AG20443 (cell line): ENCODE measurements around the gene TMSB10.
A peak's percentile ranks its signal among the peaks of the same experiment; 100 is the strongest.
"Not testable (repeated sequence)": the region's sequence is repeated elsewhere in the genome, so short reads cannot be mapped to it uniquely, and the experiment has no call there.

Experiments
- DNase-seq: peaks from one replicate; pipeline ENCODE4 v3.0.0; 2012; ENCODE audit warnings: low spot score, mixed read lengths

The TMSB10 gene

GRCh38 chr2:84939426-84940087, 34.1 kb downstream of the TMSB10 start:
- no peak for DNase-seq

- DNase-seq: no peak
Measured at GRCh38 chr2:84940088-84940470, 34.6 kb downstream of the TMSB10 start.

- DNase-seq: no peak
Measured at GRCh38 chr2:84940831-84941412, 35.5 kb downstream of the TMSB10 start.

DNA sequence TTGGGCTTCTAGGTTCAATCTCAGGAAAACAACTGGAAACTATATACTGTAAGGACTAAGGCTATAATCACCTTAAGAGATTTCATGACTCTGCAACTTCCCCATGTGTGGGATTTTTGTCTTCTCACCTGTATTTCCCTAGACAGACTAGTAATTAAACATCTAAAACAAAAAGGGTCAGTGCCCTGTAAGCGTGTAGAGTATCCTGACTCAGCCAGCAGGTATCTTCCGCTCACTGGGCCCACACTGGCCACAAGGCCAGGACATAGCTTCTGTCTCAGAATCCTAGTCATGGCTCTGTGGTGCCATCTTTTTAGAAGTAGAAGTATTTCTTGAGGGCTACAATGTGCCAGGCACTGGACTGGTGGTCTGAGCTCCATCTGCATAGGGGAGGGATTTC, 36.7 kb downstream of the TMSB10 start:
- DNase-seq: no peak

DNA sequence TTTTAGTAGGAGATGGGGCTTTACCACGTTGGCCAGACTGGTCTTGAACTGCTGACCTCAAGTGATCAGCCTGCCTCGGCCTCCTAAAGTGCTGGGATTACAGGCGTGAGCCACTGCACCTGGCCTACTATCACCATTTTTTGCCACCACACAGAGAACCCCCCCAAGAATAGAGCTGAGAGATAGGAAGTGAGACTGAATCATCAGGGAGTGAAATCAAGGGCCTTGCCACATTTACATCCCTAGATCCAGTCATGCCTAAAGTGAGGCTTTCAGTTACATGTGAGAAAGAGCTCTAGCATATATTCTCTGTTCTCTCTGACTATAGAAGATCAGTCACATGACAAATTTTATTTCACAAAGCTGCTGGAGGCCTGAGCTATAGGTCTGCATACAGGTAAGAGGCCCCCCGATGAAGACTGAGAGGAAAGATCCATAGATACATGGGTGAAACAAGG, 37.5 kb downstream of the TMSB10 start:
- peak; percentile 31 for DNase-seq

DNA sequence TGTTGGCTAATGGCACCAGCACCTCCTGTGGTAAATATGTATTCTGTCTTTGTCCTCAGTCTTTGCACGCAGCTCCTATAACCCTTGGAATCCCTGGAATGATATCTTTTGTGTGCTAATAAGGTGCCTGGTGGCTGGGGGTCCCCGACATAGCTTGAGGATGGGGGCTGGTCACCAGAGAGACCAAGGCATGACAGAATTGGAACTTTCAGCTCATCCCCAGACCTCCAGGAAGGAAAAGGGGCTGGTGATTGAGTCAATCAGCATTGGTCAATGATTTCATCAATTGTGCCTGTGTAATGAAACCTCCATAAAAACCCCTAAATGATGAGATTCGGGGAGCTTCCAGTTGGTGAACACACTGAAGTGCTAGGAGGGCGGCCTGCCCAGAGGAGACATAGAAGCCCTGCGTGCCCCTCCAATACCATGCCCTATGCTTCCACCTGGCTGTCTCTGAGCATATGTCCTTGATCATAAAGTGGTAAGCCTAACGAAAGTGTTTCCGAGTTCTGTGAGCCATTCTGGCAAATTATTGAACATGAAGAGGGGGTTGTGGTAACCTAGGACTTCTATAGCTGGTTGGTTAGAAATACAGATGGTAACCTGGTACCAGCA, 38.9 kb downstream of the TMSB10 start:
- no peak for DNase-seq

GRCh38 chr2:84945838-84946203, 40.4 kb downstream of the TMSB10 start:
- DNase-seq: not testable (repeated sequence)

- DNase-seq: peak; percentile 78
Measured at GRCh38 chr2:84946204-84947009, 41.0 kb downstream of the TMSB10 start.

- no peak for DNase-seq
Measured at GRCh38 chr2:84947010-84947593, 41.6 kb downstream of the TMSB10 start.

- no peak for DNase-seq
Measured at GRCh38 chr2:84953535-84953934, 48.1 kb downstream of the TMSB10 start.

DNA sequence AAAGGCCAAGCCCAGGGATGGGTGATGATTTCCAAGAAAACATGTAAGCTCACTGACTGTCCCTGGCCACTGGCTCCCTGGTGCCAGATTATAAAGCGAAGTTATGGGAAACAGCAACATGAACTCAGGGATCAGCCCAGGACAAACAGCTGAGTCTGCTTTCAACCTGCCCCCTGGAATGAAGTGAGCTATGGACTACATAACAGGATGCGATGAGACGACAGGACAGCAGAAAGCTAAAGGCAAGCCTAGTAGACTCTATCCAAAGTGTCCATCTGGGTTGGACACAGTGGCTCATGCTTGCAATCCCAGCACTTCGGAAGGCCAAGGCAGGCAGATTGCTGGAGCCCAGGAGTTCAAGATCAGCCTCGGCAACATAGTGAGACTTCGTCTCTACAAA, 48.9 kb downstream of the TMSB10 start:
- DNase-seq: no peak
